GM18511 (cell line): ENCODE data around the gene PSMB11.
"Not testable (repeated sequence)": the region's sequence is repeated elsewhere in the genome, so short reads cannot be mapped to it uniquely, and the experiment has no call there.

Experiments
- ATAC-seq: cut with Tn5 transposase; IDR thresholded peaks from one replicate; pipeline ENCODE4 v1.9.1; 2021; ENCODE audit warnings: mild to moderate bottlenecking, moderate library complexity; ENCODE audit not compliant: unreplicated experiment

PSMB11 gene

DNA sequence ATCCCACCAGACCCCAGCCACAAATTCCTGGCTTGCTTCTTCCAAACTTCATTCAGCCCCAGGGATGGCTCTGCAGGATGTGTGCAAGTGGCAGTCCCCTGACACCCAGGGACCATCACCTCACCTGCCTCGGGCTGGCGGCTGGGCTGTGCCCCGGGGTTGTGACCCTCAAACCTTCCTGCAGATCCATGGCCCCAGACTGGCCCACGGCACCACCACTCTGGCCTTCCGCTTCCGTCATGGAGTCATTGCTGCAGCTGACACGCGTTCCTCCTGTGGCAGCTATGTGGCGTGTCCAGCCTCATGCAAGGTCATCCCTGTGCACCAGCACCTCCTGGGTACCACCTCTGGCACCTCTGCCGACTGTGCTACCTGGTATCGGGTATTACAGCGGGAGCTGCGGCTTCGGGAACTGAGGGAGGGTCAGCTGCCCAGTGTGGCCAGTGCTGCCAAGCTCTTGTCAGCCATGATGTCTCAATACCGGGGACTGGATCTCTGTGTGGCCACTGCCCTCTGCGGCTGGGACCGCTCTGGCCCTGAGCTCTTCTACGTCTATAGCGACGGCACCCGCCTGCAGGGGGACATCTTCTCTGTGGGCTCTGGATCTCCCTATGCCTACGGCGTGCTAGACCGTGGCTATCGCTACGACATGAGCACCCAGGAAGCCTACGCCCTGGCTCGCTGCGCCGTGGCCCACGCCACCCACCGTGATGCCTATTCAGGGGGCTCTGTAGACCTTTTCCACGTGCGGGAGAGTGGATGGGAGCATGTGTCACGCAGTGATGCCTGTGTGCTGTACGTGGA is at the start of gene PSMB11:
Gene PSMB11 (plus strand): TSS at position 51 of the 804 bp plus-strand sequence. CDS start 14 bp downstream, at position 65.
- ATAC-seq: no peak

DNA sequence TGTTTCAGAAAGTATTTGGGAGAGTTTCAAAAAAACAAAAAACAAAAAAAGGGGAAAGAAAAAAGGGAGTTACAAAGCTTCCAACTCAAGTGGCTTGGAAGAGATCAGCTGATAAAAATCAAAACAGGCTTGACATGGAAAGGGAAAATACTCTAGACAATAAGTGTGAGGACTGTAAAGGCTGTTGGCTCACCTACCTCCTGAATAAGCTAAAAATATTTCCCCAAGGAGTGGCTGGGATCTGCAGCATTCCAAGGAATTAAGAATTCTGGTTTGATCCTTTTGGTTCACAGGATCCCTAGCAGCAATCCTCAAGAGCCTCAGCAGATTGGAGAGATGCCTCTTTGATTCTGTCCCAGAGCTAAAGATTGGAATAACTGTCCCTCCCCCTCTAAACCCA is 48.5 kb upstream of the PSMB11 start:
- ATAC-seq: no peak

DNA sequence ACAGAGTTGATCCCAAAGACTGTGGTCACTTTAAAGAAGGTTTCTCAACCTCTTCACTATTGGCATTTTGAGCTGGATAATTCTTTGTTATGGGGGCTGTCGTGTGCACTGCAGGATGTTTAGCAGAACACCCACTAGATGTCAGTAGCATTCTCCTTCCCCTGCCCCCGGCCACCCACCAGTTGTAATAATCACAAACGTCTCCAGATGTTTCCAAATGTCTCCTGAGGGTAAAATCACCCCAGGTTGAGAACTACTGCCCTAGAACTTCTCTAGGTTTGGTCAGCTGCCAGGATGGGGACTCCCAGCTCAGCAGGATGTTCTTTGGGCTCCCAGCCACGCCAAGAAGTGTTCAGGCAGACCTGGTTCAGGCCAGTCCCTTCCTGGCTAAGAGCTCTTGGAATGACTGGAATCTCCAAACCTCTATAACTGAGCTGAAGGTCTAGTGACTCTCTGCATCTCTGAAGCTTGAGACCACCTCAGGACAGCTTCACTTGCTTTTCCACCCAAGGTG is 47.2 kb upstream of the PSMB11 start:
- no peak for ATAC-seq

DNA sequence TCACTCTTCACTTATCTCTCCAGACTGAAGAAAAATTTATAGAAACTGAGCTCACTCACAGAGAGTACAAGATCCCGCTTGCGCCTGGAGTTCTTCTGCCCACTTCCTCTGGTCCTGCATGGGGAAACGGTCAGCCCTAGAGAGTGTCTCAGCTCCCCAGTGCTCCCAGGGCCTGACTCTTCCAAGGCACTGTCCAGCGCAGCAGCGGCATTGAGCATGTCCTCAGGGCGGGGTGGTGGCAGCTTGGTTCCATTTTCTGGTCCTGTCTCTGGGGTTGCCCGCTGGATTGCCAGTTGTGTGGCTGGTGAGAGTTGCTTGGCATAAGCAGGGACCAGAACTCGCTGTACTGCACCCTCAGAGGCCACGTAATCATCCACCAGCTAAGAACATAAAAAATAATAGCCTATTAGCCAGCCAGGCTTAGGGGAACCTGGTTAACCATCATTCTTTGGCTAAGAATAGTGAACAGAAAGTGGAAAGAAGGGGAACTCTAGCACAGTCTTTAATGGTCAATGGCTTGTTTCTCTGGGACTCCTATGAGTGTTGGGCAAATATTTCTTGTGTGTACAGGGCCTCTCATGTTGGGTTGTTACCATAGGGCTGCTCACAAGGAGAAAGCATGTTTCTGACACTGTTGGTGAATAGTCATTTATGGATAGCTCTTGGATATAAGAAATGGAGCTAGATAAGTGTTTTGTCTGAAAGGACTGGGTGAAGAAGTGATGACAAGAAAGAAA is 46.0 kb upstream of the PSMB11 start:
- no peak for ATAC-seq

GRCh38 chr14:22996768-22997654 is 45.0 kb upstream of the PSMB11 start:
- ATAC-seq: no peak

- no peak for ATAC-seq
Measured at GRCh38 chr14:22997676-22998323, 44.2 kb upstream of the PSMB11 start.

DNA sequence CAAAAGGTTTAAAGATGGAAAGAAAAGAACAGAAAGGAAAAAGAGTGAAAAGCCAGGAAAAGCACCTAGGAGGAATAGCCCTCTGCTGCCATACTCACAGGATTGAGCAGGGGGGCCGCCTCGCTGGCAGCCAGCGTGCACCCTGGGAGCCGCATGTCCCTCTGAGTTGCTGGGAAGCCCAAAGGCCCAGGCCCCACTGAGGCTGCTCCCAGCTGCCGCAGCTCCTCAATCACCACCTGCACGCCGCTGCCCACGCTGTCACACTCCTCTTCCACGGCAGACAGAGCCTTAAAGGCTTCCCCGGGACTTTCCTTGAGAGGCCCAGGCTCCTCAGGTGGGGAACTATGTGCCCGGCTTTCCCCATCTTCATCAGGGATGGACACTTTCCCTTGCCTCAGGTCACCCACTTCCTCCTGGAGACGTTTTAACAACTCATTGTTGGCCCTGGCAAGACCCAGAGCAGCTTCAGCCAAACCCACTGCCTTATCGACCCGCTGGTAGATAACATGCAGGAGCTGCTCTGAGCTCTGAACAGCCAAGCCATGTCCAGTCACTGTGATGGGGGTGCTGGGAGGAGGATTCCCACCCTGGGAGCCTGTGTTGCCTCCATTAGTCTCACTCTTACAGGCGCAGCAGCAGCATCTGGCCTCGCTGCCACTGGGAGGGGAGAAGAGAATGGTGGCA is 43.5 kb upstream of the PSMB11 start:
- no peak for ATAC-seq

DNA sequence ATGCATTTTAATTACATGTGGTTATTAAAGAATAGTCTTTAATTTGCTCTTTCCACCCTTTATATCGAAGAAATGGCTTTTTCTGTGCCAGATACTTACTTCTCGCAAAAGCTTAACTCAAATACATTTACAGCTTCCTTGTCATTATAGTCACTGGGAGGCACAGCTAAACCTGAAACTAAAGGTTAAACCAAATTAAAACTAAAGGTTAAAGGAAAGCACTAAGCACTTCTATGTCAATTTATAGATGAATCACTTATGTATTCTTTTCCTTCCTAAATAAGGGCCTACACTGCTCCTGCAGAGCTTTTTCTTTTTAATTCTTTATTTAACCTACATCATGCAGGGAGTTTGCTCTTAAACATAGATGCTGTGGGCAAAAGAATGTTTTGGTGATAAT is 41.2 kb upstream of the PSMB11 start:
- ATAC-seq: no peak

DNA sequence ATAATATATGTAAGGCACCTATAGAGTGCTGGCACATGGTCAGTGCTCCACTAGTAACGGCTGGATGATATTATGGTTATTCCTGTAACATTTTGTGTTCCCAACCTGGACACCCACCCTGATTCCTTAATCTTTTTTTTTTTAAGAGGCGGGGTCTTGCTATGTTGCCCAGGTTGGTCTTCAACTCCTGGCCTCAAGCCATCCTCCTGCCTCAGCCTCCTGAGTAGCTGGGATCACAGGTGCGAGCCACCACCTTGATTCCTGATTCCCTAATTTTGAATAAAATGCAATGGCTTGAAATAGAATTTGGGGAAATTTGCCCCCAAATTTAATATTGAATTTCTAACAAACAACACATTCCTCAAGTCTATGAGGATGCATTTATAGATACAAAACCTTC is 39.4 kb upstream of the PSMB11 start:
- ATAC-seq: no peak

DNA sequence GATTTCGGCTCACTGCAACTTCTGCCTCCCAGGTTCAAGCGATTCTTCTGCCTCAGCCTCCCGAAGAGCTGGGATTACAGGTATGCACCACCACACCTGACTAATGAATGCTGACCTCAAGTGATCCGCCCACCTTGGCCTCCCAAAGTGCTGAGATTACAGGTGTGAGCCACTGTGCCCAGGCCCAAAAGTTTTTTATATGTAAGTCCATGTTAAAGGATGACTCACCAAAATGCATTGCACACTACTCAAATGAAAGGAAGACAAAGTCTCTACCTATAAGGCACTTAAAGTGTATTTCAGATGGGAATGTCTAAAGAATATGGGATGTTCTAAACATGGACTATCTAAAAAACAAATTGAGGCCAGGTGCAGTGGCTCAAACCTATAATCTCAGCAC is 37.7 kb upstream of the PSMB11 start:
- ATAC-seq: not testable (repeated sequence)

DNA sequence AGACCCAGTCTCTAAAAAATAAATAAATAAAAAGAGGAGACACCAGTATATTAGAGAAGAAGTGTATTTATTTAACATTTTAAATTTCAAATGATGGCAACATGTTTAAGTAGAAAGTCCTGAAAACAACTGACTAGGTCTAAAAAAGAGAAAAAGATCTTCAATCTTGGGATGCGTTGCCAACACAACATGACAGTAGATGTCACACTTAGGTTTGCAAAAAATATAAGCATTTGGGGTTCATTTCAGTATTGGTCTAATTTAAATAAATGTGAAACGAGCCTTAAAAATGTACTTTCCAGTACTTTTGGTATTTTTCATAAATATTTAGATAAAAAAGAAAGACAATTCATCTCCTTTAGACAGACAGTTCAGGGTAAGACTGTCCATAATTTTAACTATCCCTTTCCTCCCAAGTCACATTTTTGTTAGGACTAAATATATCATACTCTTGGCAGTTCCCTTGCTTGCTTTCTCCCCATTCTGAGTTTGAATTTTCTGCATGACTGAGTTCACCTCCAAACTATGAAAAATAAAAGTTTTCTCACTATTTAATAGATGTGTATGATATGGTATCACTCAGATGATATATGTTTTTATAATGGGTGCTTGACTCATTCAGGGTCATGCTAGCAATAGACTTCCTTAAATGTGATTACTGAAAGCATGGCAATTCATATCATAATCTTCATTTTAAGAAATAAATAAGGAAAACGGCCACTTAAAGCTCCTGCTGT is 36.4 kb upstream of the PSMB11 start:
- ATAC-seq: no peak

GRCh38 chr14:23006188-23006534 is 35.9 kb upstream of the PSMB11 start:
- no peak for ATAC-seq

DNA sequence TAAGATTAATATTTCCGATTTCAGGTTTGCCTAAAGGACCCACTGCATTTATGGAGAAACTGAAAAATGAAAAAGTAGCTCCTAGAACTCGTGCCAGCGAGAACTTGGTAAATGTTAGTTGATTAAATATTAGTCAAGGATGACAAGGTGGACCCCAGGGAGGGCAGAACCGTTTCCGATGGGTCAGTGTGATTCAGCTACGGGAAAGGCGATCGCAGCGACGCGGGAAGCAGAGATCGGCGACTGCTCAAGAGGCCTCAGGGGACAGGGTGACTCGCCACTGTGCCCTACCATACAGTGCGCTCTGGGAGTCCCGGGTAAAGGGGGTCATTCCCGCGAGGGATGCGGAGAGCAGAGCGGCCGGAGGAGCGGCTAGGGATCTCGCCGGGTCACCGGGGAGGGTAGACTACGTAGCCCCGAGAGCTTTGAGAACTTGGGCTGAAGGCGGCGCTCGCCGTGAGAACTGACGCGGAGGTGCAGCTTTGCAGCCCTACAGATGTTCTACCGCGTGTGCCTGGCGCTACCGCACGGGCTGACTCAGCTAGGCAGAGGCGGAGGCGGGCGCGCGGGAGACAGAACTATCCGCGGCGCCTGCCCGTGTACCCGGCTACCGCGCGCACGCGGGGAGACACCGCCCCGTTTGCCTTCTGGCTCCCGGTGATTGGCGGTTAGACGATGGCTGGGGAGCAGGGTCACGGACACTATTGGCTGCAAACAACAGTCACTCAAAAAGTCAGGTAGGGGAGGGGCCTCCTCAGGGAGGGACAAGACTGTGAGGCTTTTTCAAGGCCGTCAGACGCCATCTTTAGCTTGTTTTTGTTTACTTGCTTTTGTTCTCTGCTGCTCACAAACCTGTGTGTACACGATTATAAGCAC is 35.2 kb upstream of the PSMB11 start:
- ATAC-seq: peak; percentile 97

- ATAC-seq: no peak
Measured at GRCh38 chr14:23008831-23009230, 33.2 kb upstream of the PSMB11 start.

DNA sequence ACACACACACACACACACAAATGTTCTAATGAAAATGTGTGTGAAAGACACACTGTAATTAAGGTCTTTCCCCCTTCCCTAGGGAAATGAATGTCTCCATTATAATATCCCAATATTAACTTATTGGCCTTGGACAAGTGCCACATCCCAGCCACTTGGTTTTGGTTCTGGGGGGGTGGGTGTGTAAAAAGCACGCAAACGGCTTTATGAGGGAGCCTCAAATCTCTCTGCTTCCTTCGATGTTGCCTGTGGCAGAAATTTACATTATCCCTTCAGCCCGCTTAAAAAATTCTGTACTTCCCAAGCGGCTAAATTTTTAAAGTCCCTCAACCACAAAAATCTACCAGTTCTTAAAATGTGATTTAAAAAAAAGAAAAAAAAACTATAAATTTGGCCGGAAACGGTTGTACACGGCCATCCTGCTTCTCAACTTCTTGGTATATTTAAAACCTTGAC is 32.5 kb upstream of the PSMB11 start:
- ATAC-seq: no peak

GRCh38 chr14:23009939-23010726 is 31.9 kb upstream of the PSMB11 start, which contains the start of gene C14orf93:
TSS of gene C14orf93 (minus strand) at chr14:23010143. CDS start at chr14:22999023, 11,120 bp downstream.
- ATAC-seq: no peak

- ATAC-seq: no peak
Measured at GRCh38 chr14:23013054-23013748, 28.8 kb upstream of the PSMB11 start.
